SK-N-SH (cell line): Measurements from ENCODE around the gene CDS2.

Source experiments
- CTCF ChIP-seq: fragments of 200-600 bp; sonication (generic); IDR thresholded peaks from 2 replicates; pipeline ENCODE4 v1.6.1; 2017; ENCODE audit warnings: antibody characterized with exemption, mild to moderate bottlenecking, moderate library complexity
- RCOR1 ChIP-seq: fragments of 150-350 bp; IDR thresholded peaks from 2 replicates; pipeline ENCODE4 v1.6.1; 2017; ENCODE audit warnings: antibody characterized with exemption, low read length
- TCF12 ChIP-seq: IDR thresholded peaks from 2 replicates; pipeline ENCODE4 v1.4.0; 2012
- USF2 ChIP-seq: fragments of 150-350 bp; IDR thresholded peaks from 2 replicates; pipeline ENCODE4 v1.6.1; 2017; ENCODE audit warnings: antibody characterized with exemption, low read length, low read depth, borderline replicate concordance

- TF ChIP-seq CTCF (no peak), TCF12 (no peak), USF2 (no peak), RCOR1 (no peak)
Measured at GRCh38 chr20:5214826-5215225, 88.0 kb downstream of the CDS2 start.
